GM10248 (cell line): ENCODE results near the gene MYO10.

Experiments used
- CTCF ChIA-PET: fragments of 300-600 bp; sonication (Branson Sonifier 250); formaldehyde crosslinking; extraction: SDS; loops from one replicate; lab custom pipeline; 2021; ENCODE audit warnings: antibody characterized with exemption; lab: Yijun Ruan, JAX
- POLR2A ChIA-PET: fragments of 350-650 bp; sonication (Branson Sonifier 250); formaldehyde crosslinking; extraction: SDS; loops from one replicate; lab custom pipeline; 2020; ENCODE audit warnings: antibody characterized with exemption; lab: Yijun Ruan, JAX
- DNase-seq: peaks from one replicate; pipeline ENCODE4 v3.0.0; 2012; ENCODE audit errors: extremely low spot score
- TF ChIP-seq, protein P1 (sequence below): IDR thresholded peaks from 2 replicates; pipeline ENCODE4 v1.5.1; 2012; ENCODE audit warnings: mild to moderate bottlenecking, low read depth; ENCODE audit errors: extremely low read depth, missing control alignments, control extremely low read depth

Gene MYO10

GRCh38 chr5:16691731-16692130, 244.4 kb downstream of the MYO10 start:
- TF ChIP-seq, protein P1, sequence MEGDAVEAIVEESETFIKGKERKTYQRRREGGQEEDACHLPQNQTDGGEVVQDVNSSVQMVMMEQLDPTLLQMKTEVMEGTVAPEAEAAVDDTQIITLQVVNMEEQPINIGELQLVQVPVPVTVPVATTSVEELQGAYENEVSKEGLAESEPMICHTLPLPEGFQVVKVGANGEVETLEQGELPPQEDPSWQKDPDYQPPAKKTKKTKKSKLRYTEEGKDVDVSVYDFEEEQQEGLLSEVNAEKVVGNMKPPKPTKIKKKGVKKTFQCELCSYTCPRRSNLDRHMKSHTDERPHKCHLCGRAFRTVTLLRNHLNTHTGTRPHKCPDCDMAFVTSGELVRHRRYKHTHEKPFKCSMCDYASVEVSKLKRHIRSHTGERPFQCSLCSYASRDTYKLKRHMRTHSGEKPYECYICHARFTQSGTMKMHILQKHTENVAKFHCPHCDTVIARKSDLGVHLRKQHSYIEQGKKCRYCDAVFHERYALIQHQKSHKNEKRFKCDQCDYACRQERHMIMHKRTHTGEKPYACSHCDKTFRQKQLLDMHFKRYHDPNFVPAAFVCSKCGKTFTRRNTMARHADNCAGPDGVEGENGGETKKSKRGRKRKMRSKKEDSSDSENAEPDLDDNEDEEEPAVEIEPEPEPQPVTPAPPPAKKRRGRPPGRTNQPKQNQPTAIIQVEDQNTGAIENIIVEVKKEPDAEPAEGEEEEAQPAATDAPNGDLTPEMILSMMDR, result no peak
- ChIA-PET CTCF (interaction anchor here (2.0 kb wide), 1 partner anchor 499 kb away, joined by 4 read pairs; no protein-coding TSS in a partner anchor), POLR2A (no interaction called here)
- DNase-seq, result no peak

DNA sequence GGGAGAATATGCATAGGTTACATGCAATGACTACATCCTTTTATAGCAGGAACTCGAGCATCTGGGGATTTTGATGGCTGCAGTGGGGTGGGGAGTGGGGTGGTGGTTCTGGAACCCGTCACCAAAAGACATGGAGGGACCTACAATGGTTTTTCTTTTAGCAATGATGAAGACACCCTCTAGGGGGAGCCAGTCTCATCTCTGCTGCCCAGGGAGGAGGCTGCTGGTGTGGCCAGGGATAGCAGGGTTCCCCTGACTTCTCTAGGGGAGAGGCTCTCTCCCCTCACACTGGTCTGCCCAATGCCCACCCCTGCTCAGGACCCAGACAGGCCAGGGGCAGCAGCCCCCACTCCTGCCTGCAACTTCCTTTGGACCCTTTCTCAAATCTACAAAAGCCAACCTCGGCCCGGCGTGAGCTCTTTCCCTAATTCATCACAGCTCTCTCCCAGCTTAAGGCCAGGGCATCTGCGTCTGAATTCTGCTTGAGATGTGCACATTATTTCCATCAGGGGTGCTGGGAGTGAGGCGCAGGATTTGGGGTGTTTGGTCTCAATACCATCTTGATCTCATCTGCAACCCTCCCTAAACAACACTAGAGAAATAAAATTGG, 245.7 kb downstream of the MYO10 start:
- DNase-seq, result peak; percentile 63
- TF ChIP-seq, protein P1, result peak; percentile 28
- ChIA-PET CTCF (interaction anchor here (0.6 to 2.0 kb wide), 3 partner anchors 21 to 500 kb away, joined by 3 to 4 read pairs (median 3); no protein-coding TSS in a partner anchor), POLR2A (no interaction called here)

GRCh38 chr5:16687898-16688297, 248.2 kb downstream of the MYO10 start:
- CTCF ChIA-PET, result no interaction called here
- DNase-seq, result no peak
- POLR2A ChIA-PET, result no interaction called here
- TF ChIP-seq, protein P1, result no peak

DNA sequence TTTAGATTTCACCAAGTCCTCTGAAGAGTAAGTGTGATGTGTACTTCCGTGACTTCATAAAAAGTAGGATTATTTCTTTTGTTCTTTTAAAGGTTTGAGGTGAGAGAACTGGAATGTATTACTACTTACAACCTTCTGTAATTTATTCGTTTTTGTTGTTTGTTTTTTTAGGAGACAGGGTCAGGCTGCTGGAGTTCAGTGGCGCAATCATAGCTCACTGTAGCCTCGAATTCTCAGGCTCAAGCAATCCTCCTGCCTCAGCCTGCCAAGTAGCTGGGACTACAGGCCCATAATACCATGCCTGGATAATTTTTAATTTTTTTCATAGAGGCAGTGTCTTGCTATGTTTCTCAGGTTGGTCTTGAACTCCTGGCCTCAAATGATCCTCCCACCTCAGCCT, 251.0 kb downstream of the MYO10 start:
- ChIA-PET CTCF (no interaction called here), POLR2A (no interaction called here)
- TF ChIP-seq, protein P1, result no peak
- no peak for DNase-seq

- ChIA-PET POLR2A (no interaction called here), CTCF (no interaction called here)
- no peak for DNase-seq
- TF ChIP-seq, protein P1, result no peak
These were observed 254.2 kb downstream of the MYO10 start for GRCh38 chr5:16681876-16682275.

DNA sequence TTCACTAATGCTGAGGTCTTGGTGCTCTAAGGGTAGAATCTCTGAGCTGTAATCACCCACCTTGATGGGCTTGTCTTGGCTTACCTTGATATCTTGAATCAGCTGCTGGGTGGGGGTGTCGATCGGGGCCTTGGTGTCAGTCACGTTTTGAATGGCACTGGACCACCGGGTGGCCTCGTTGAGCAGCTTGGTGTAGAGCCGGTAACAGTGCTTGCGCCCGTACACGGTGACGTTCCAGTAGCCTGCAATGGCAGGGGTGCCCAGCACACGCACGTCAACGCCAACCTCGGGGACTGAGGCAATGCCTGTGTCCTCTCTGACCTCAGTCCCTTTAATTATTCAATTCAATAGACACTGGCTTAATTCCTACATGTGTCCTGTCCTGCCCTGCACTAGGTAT, 256.2 kb downstream of the MYO10 start:
- DNase-seq, result no peak
- TF ChIP-seq, protein P1, result no peak
- ChIA-PET POLR2A (no interaction called here), CTCF (no interaction called here)
